Stomach (tissue), 9 donors: ENCODE measurements around the gene IL36RN. TPM values are rescaled to one million over a fixed set of nuclear protein-coding genes. Genes with fewer than 3 reads are reported as not detected.

Experiments
- DNase-seq, 2 donors: peaks; one replicate each; pipeline versions ENCODE4 v3.0.0 to v3.0.0-alpha.2; 2013 to 2019
- H3K27ac ChIP-seq, 5 donors: fragments of 200-600 bp in 4 of 5; sonication (generic) in 4 of 5; one replicate each; pipeline ENCODE4 v1.5.1; 2013 to 2019; ENCODE audit warnings: mild to moderate bottlenecking in 1 of 5, moderate library complexity in 1 of 5
- H3K27me3 ChIP-seq, 3 donors: fragments of 200-600 bp; sonication (generic); one replicate each; pipeline ENCODE4 v1.5.1; 2017 to 2019; ENCODE audit warnings: mixed run types in 1 of 3
- H3K36me3 ChIP-seq, 4 donors: fragments of 200-600 bp; sonication (generic); 1 replicate in 3 of 4; 2 replicates in 1 of 4; pipeline ENCODE4 v1.5.1; 2016 to 2019
- H3K4me1 ChIP-seq, 4 donors: fragments of 200-600 bp; sonication (generic); one replicate each; pipeline ENCODE4 v1.5.1; 2016 to 2019
- H3K4me3 ChIP-seq, 4 donors: fragments of 200-600 bp; sonication (generic) in 3 of 4; one replicate each; pipeline ENCODE4 v1.5.1; 2016 to 2019; ENCODE audit warnings: mild to moderate bottlenecking in 1 of 4
- H3K9me3 ChIP-seq, 4 donors: fragments of 200-600 bp; sonication (generic); one replicate each; pipeline ENCODE4 v1.5.1; 2016 to 2019
- EP300 ChIP-seq: sonication (generic); formaldehyde crosslinking; IDR thresholded peaks from one replicate; pipeline ENCODE4 v1.6.1; 2017; ENCODE audit warnings: antibody characterized with exemption
- POLR2A ChIP-seq, 4 donors: fragments of 450-650 bp; IDR thresholded peaks; one replicate each; pipeline ENCODE4 v1.6.1; 2016; ENCODE audit warnings: antibody characterized with exemption in 4 of 4, control low read depth in 2 of 4, mild to moderate bottlenecking in 1 of 4, moderate library complexity in 1 of 4
- POLR2AphosphoS5 ChIP-seq, 3 donors: sonication (generic); formaldehyde crosslinking; IDR thresholded peaks; one replicate each; pipeline ENCODE4 v1.6.1; 2016; ENCODE audit warnings: antibody characterized with exemption in 3 of 3
- WGBS, 5 donors: extraction: QIAGEN DNeasy Blood & Tissue Kit in 3 of 5; methylation state at CpG; one replicate each; pipeline versions ENCODE4 v1.1.5 to v1.1.7; 2013 to 2018; 5-methylcytosine and 5-hydroxymethylcytosine counted together
- intact Hi-C: fragments of 100-400 bp; cut with DNase I; formaldehyde crosslinking; loops from one replicate; pipeline ENCODE4 v1.15.1; 2023; ENCODE audit warnings: low total_unique reads
- polyA plus RNA-seq, 3 donors: library from polyadenylated mRNA; stranded (reverse); fragments of 200-250 nt; gene quantifications; one replicate each; pipeline ENCODE4 v1.2.3, GENCODE V29; 2013
- total RNA-seq, 5 donors: library from RNA; depleted of rRNA; stranded (reverse); fragments of >200 nt; gene quantifications; one replicate each; pipeline versions ENCODE4 v1.1.0 to v1.2.3, GENCODE V29; 2014 to 2016
- TF ChIP-seq, protein P1 (sequence below), 7 experiments: fragments of 450-650 bp in 4 of 7; fragments of 200-600 bp in 3 of 7; sonication (generic) in 3 of 7; IDR thresholded peaks; one replicate each; pipeline ENCODE4 v1.5.1; 2016 to 2019; ENCODE audit warnings: antibody characterized with exemption in 7 of 7, control low read depth in 2 of 7, mild to moderate bottlenecking in 1 of 7
- donor health status: healthy with polysubstance abuse.
- donor health status: Bipolar disorder and iron deficiency.
- donor health status: healthy.

The IL36RN gene
- total and polyA plus RNA-seq, 8 donors, result 1.8 TPM; not detected in 7

DNA sequence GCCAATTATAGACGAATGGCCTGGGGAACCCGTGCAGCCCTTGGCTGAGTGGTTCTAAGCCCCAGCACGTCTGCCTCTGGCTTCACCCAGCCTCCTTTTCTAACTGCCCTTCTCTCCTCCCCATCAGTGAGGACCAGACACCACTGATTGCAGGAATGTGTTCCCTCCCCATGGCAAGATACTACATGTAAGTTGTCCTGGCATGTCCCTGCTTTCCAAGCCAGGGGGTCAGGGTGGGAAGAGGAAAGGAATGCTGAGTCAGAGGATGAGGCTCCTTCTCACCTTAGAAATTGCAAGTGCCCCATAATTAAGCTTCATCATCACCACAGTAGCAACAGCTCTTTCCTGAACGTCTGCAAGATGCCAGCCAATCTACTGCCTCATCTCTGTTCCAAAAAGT, 13.6 kb downstream of the IL36RN start:
- intact Hi-C loops, result no loop called here
- DNase-seq, result no peak
- H3K4me1 ChIP-seq, result peaks cover 0 to 5% (median 0%) of the 10 kb centered on the region in 4 donors
- H3K27me3 ChIP-seq, result no peaks in the 10 kb centered on the region
- no peak overlapping the region for H3K27ac ChIP-seq
- WGBS, 5 donors, result 48 to 77% (median 71%) methylated on average over 3 to 4 of the region's 4 CpGs
- TF ChIP-seq POLR2A (IDR thresholded peaks at IDR 0.05) (no peak), POLR2AphosphoS5 (IDR thresholded peaks at IDR 0.05) (no peak), EP300 (no peak)
- TF ChIP-seq, protein P1, sequence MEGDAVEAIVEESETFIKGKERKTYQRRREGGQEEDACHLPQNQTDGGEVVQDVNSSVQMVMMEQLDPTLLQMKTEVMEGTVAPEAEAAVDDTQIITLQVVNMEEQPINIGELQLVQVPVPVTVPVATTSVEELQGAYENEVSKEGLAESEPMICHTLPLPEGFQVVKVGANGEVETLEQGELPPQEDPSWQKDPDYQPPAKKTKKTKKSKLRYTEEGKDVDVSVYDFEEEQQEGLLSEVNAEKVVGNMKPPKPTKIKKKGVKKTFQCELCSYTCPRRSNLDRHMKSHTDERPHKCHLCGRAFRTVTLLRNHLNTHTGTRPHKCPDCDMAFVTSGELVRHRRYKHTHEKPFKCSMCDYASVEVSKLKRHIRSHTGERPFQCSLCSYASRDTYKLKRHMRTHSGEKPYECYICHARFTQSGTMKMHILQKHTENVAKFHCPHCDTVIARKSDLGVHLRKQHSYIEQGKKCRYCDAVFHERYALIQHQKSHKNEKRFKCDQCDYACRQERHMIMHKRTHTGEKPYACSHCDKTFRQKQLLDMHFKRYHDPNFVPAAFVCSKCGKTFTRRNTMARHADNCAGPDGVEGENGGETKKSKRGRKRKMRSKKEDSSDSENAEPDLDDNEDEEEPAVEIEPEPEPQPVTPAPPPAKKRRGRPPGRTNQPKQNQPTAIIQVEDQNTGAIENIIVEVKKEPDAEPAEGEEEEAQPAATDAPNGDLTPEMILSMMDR (IDR thresholded peaks at IDR 0.05), result no peak
- no peak overlapping the region for H3K4me3 ChIP-seq
- H3K36me3 ChIP-seq, result no peaks in the 10 kb centered on the region
- H3K9me3 ChIP-seq, result no peaks in the 10 kb centered on the region

GRCh38 chr2:113073325-113073834, 14.4 kb downstream of the IL36RN start:
- H3K27ac ChIP-seq, result no peak overlapping the region
- peak in 1 of 2 donors; percentile 39 for DNase-seq
- WGBS, 5 donors, result 24 to 43% (median 35%) methylated on average over 3 of the region's 3 CpGs
- H3K4me3 ChIP-seq, result no peak overlapping the region
- no peak for TF ChIP-seq POLR2AphosphoS5 (IDR thresholded peaks at IDR 0.05)
- TF ChIP-seq, protein P1 (IDR thresholded peaks at IDR 0.05), result no peak
- no peak for TF ChIP-seq POLR2A (IDR thresholded peaks at IDR 0.05)
- no peak for TF ChIP-seq EP300
- H3K36me3 ChIP-seq, result no peaks in the 10 kb centered on the region
- peaks cover 3 to 12% (median 5%) of the 10 kb centered on the region in 4 donors for H3K4me1 ChIP-seq
- H3K9me3 ChIP-seq, result no peaks in the 10 kb centered on the region
- intact Hi-C loops, result no loop called here
- no peaks in the 10 kb centered on the region for H3K27me3 ChIP-seq

- DNase-seq, result peak in 1 of 2 donors; percentile 37
- Histone ChIP-seq H3K4me1 (peaks cover 11 to 21% (median 18%) of the 10 kb centered on the region in 4 donors), H3K4me3 (no peak overlapping the region), H3K27me3 (no peaks in the 10 kb centered on the region), H3K36me3 (no peaks in the 10 kb centered on the region), H3K27ac (no peak overlapping the region), H3K9me3 (no peaks in the 10 kb centered on the region)
- no peak for TF ChIP-seq POLR2AphosphoS5 (IDR thresholded peaks at IDR 0.05)
- TF ChIP-seq EP300, result no peak
- intact Hi-C loops, result no loop called here
- 55 to 69% (median 56%) methylated on average over 4 to 5 of the region's 5 CpGs for WGBS, 5 donors
Observed at GRCh38 chr2:113075030-113075429, 16.0 kb downstream of the IL36RN start.

DNA sequence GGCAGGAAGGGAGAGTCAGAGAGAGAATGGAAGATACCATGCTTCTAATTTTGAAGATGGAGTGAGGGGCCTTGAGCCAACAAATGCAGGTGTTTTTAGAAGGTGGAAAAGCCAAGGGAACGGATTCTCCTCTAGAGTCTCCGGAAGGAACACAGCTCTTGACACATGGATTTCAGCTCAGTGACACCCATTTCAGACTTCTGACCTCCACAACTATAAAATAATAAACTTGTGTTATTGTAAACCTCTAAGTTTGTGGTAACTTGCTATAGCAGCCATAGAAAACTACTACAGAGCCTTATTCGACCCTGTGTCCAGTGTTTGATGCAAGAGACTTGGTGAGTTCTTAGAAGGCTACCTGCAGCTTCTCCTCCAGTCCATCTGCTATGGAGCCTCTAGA, 16.6 kb downstream of the IL36RN start:
- peaks cover 11 to 22% (median 19%) of the 10 kb centered on the region in 4 donors for H3K4me1 ChIP-seq
- H3K27ac ChIP-seq, result no peak overlapping the region
- no peaks in the 10 kb centered on the region for H3K36me3 ChIP-seq
- no peak for TF ChIP-seq POLR2A (IDR thresholded peaks at IDR 0.05)
- no peak for TF ChIP-seq EP300
- no peak for TF ChIP-seq POLR2AphosphoS5 (IDR thresholded peaks at IDR 0.05)
- TF ChIP-seq, protein P1 (IDR thresholded peaks at IDR 0.05), result no peak
- intact Hi-C loops, result no loop called here
- H3K9me3 ChIP-seq, result no peaks in the 10 kb centered on the region
- no peaks in the 10 kb centered on the region for H3K27me3 ChIP-seq
- 82 to 95% (median 88%) methylated on average over 3 of the region's 3 CpGs for WGBS, 5 donors
- no peak overlapping the region for H3K4me3 ChIP-seq
- DNase-seq, result no peak

- Histone ChIP-seq H3K36me3 (no peaks in the 10 kb centered on the region), H3K4me1 (peaks cover 11 to 22% (median 19%) of the 10 kb centered on the region in 4 donors), H3K4me3 (no peak overlapping the region), H3K27ac (peak overlapping the region in 3 of 5 donors; percentile 3 to 94 (median 84)), H3K9me3 (no peaks in the 10 kb centered on the region), H3K27me3 (no peaks in the 10 kb centered on the region)
- WGBS, 5 donors, result 20 to 46% (median 37%) methylated on average over 3 of the region's 3 CpGs
- no peak for TF ChIP-seq POLR2A (IDR thresholded peaks at IDR 0.05)
- TF ChIP-seq, protein P1 (IDR thresholded peaks at IDR 0.05), result no peak
- TF ChIP-seq POLR2AphosphoS5 (IDR thresholded peaks at IDR 0.05), result no peak
- TF ChIP-seq EP300, result no peak
- DNase-seq, result peak in 1 of 2 donors; percentile 60
- intact Hi-C loops, result no loop called here
Observed at GRCh38 chr2:113076954-113077669, 18.1 kb downstream of the IL36RN start.
